Measurements from ENCODE around the gene MEDAG.

MEDAG gene

GRCh38 chr13:30966101-30966500, 60.0 kb downstream of the MEDAG start:
- DNase-seq, result no peak

GRCh38 chr13:30968846-30969245, 62.8 kb downstream of the MEDAG start:
- DNase-seq, result no peak

DNA sequence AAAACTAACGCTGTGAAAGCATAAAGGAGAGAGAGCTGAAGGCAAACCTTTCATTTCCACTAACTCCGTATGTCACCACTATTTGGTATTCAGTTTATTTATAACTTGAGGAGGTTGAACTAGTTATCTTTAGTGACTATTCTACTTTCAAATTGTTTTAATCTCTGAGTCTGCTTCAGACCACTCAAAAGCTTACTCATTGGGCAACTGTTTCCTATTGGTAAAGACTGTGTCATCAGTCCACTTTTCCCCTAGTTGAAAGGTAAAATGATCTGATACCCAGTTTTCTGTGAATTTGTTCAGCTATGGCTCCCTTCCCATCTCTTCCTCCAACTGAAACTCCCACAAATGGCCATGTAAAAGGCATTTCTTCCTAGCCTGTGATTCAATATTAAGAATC, 65.5 kb downstream of the MEDAG start:
- no peak for DNase-seq

- no peak for DNase-seq
Measured at GRCh38 chr13:30972888-30973377, 66.9 kb downstream of the MEDAG start.

GRCh38 chr13:30974350-30974749, 68.3 kb downstream of the MEDAG start:
- no peak for DNase-seq
